ENCODE results near the gene SH2D3A.

The SH2D3A gene

GRCh38 chr19:6736917-6737283 is 30.3 kb downstream of the SH2D3A start:
- DNase-seq: no peak

GRCh38 chr19:6736169-6736916 is 30.9 kb downstream of the SH2D3A start:
- peak; percentile 75 for DNase-seq

GRCh38 chr19:6735181-6735911 is 31.9 kb downstream of the SH2D3A start:
- no peak for DNase-seq

- no peak for DNase-seq
Observed at GRCh38 chr19:6734096-6734696, 33.0 kb downstream of the SH2D3A start.

GRCh38 chr19:6733338-6734095 is 33.7 kb downstream of the SH2D3A start:
- no peak for DNase-seq

- no peak for DNase-seq
Observed at GRCh38 chr19:6732803-6733337, 34.4 kb downstream of the SH2D3A start.

GRCh38 chr19:6731822-6732221 is 35.4 kb downstream of the SH2D3A start:
- DNase-seq: no peak

- DNase-seq: no peak
Observed at GRCh38 chr19:6730941-6731670, 36.1 kb downstream of the SH2D3A start.

GRCh38 chr19:6730153-6730804 is 37.0 kb downstream of the SH2D3A start:
- peak; percentile 52 for DNase-seq

- no peak for DNase-seq
Observed at GRCh38 chr19:6729573-6730152, 37.6 kb downstream of the SH2D3A start.

GRCh38 chr19:6728346-6728745 is 38.9 kb downstream of the SH2D3A start:
- no peak for DNase-seq

- no peak for DNase-seq
Observed at GRCh38 chr19:6725513-6726231, 41.6 kb downstream of the SH2D3A start.

GRCh38 chr19:6724631-6725492 is 42.4 kb downstream of the SH2D3A start:
- DNase-seq: no peak

GRCh38 chr19:6723738-6724137 is 43.5 kb downstream of the SH2D3A start:
- DNase-seq: no peak

GRCh38 chr19:6723108-6723618 is 44.1 kb downstream of the SH2D3A start:
- no peak for DNase-seq

GRCh38 chr19:6721773-6722172 is 45.5 kb downstream of the SH2D3A start:
- DNase-seq: no peak

- no peak for DNase-seq
Observed at GRCh38 chr19:6721138-6721474, 46.1 kb downstream of the SH2D3A start.

- no peak for DNase-seq
Observed at GRCh38 chr19:6720369-6721137, 46.7 kb downstream of the SH2D3A start, which contains the start of gene C3. Gene C3 (minus strand): TSS chr19:6720650. CDS start chr19:6720589, 61 bp downstream.

GRCh38 chr19:6719992-6720368 is 47.3 kb downstream of the SH2D3A start:
- no peak for DNase-seq

Data from stimulated activated CD4-positive, alpha-beta T cell treated with anti-CD3 and anti-CD28 coated beads, Interleukin-4, amount 100 ng/mL, for 24 hours (primary cell).